HepG2 (cell line): Measurements from ENCODE around the gene GPR162. TPM values are rescaled to one million over a fixed set of nuclear protein-coding genes. Genes with fewer than 3 reads are reported as not detected.

Source experiments
- AKAP8 ChIP-seq: sonication (generic); formaldehyde crosslinking; IDR thresholded peaks from 2 replicates; pipeline ENCODE4 v1.5.1; 2020; ENCODE audit warnings: mild to moderate bottlenecking, missing genetic modification reagents
- BORCS8-MEF2B ChIP-seq: sonication (generic); formaldehyde crosslinking; IDR thresholded peaks from 2 replicates; pipeline ENCODE4 v1.8.0; 2022; ENCODE audit warnings: mild to moderate bottlenecking, missing genetic modification reagents
- CENPX ChIP-seq: sonication (generic); formaldehyde crosslinking; IDR thresholded peaks from 2 replicates; pipeline ENCODE4 v1.9.0; 2021; ENCODE audit warnings: mild to moderate bottlenecking, missing genetic modification reagents, moderate library complexity
- DNMT1 ChIP-seq: sonication (generic); formaldehyde crosslinking; IDR thresholded peaks from 2 replicates; pipeline ENCODE4 v1.5.1; 2020; ENCODE audit warnings: mild to moderate bottlenecking, missing genetic modification reagents
- FOXM1 ChIP-seq: sonication (generic); formaldehyde crosslinking; IDR thresholded peaks from 2 replicates; pipeline ENCODE4 v1.5.0; 2020; ENCODE audit warnings: missing genetic modification reagents
- HMG20B ChIP-seq: conservative IDR thresholded peaks from 2 replicates; pipeline ENCODE4 v1.6.1; 2016; ENCODE audit warnings: missing genetic modification reagents, missing compliant biosample characterization
- HNF4G ChIP-seq, 2 experiments: sonication (generic) in 1 of 2; formaldehyde crosslinking in 1 of 2; IDR thresholded peaks; 2 replicates each; pipeline versions ENCODE4 v1.4.0 to v1.6.1; 2011 to 2020; ENCODE audit warnings: borderline replicate concordance in 2 of 2, low read depth in 2 of 2, mild to moderate bottlenecking in 2 of 2, low read length in 1 of 2, missing genetic modification reagents in 1 of 2, moderate library complexity in 1 of 2
- JARID2 ChIP-seq: sonication (generic); formaldehyde crosslinking; IDR thresholded peaks from 2 replicates; pipeline ENCODE4 v1.8.1; 2023; ENCODE audit warnings: missing genetic modification reagents, inconsistent platforms; ENCODE audit not compliant: insufficient replicate concordance
- MAF1 ChIP-seq: sonication (generic); formaldehyde crosslinking; IDR thresholded peaks from 2 replicates; pipeline ENCODE4 v1.5.0; 2020; ENCODE audit warnings: missing genetic modification reagents, borderline replicate concordance
- MEF2D ChIP-seq: sonication (generic); formaldehyde crosslinking; IDR thresholded peaks from 2 replicates; pipeline ENCODE4 v1.5.1; 2020; ENCODE audit warnings: mild to moderate bottlenecking, missing genetic modification reagents
- PAX8 ChIP-seq: sonication (generic); formaldehyde crosslinking; IDR thresholded peaks from 2 replicates; pipeline ENCODE4 v1.8.0; 2022; ENCODE audit warnings: mild to moderate bottlenecking, missing genetic modification reagents, borderline replicate concordance
- PCBP2 ChIP-seq: fragments of 200-400 bp; formaldehyde crosslinking; optimal IDR thresholded peaks from 2 replicates; pipeline ENCODE3; 2018; ENCODE audit warnings: low read length, low read depth; ENCODE audit not compliant: poor library complexity, severe bottlenecking
- THAP8 ChIP-seq: sonication (generic); formaldehyde crosslinking; IDR thresholded peaks from 2 replicates; pipeline ENCODE4 v1.5.1; 2020; ENCODE audit warnings: missing genetic modification reagents, mild to moderate bottlenecking, borderline replicate concordance
- TP53 ChIP-seq: sonication (generic); formaldehyde crosslinking; conservative IDR thresholded peaks from 2 replicates; pipeline ENCODE4 v1.4.0; 2020; ENCODE audit warnings: missing genetic modification reagents
- U2AF2 ChIP-seq: fragments of 200-400 bp; formaldehyde crosslinking; IDR thresholded peaks from 2 replicates; pipeline ENCODE4 v1.6.1; 2017; ENCODE audit warnings: low read depth, mild to moderate bottlenecking, low read length
- UBTF ChIP-seq: sonication (generic); formaldehyde crosslinking; IDR thresholded peaks from 2 replicates; pipeline ENCODE4 v1.4.0; 2020; ENCODE audit warnings: mild to moderate bottlenecking, missing genetic modification reagents
- ZMYM3 ChIP-seq: sonication (generic); formaldehyde crosslinking; IDR thresholded peaks from 2 replicates; pipeline ENCODE4 v1.5.1; 2020; ENCODE audit warnings: mild to moderate bottlenecking, missing genetic modification reagents
- ZNF441 ChIP-seq: sonication (generic); formaldehyde crosslinking; IDR thresholded peaks from 2 replicates; pipeline ENCODE4 v1.7.0; 2021; ENCODE audit warnings: missing genetic modification reagents, borderline replicate concordance
- ZNF572 ChIP-seq: sonication (generic); formaldehyde crosslinking; IDR thresholded peaks from 2 replicates; pipeline ENCODE4 v1.5.1; 2020; ENCODE audit warnings: mild to moderate bottlenecking, missing genetic modification reagents
- ZNF75D ChIP-seq: sonication (generic); formaldehyde crosslinking; IDR thresholded peaks from 2 replicates; pipeline ENCODE4 v1.8.1; 2023; ENCODE audit warnings: missing genetic modification reagents, mild to moderate bottlenecking, borderline replicate concordance
- polyA plus RNA-seq, 8 experiments: library from polyadenylated mRNA; depleted of rRNA in 3 of 8; stranded (reverse) in 7 of 8; unstranded in 1 of 8; fragments of >200 nt; fragmentation: Illumina TruSeq in 4 of 8; extraction: Trizol in 4 of 8; gene quantifications; 2 replicates each; pipeline versions ENCODE4 v1.2.1 to v1.2.3, GENCODE V29; 2011 to 2016; ENCODE audit warnings: low read depth in 4 of 8, missing spikeins in 1 of 8, mixed read lengths in 1 of 8; ENCODE audit not compliant: insufficient read depth in 1 of 8
- total RNA-seq, 5 experiments: library from RNA; depleted of rRNA; stranded (reverse); fragments of >200 nt; fragmentation: Illumina TruSeq; extraction: Trizol; gene quantifications; 2 replicates each; pipeline ENCODE4 v1.2.3, GENCODE V29; 2016; ENCODE audit warnings: low read depth in 1 of 5
- TF ChIP-seq, protein P1 (sequence below): sonication (generic); formaldehyde crosslinking; IDR thresholded peaks from 2 replicates; pipeline ENCODE4 v1.5.0; 2020; ENCODE audit warnings: mild to moderate bottlenecking, missing genetic modification reagents
- TF ChIP-seq, protein P2 (sequence below): IDR thresholded peaks from 2 replicates; pipeline ENCODE4 v1.6.1; 2016; ENCODE audit warnings: missing compliant biosample characterization, missing genetic modification reagents, borderline replicate concordance

The GPR162 gene
- total and polyA plus RNA-seq, 2 of the 13 experiments (the other 11 are each of a cell fraction or from before 2014, with no cell fraction given): 0.08 TPM; not detected in 1

- TF ChIP-seq, protein P1, sequence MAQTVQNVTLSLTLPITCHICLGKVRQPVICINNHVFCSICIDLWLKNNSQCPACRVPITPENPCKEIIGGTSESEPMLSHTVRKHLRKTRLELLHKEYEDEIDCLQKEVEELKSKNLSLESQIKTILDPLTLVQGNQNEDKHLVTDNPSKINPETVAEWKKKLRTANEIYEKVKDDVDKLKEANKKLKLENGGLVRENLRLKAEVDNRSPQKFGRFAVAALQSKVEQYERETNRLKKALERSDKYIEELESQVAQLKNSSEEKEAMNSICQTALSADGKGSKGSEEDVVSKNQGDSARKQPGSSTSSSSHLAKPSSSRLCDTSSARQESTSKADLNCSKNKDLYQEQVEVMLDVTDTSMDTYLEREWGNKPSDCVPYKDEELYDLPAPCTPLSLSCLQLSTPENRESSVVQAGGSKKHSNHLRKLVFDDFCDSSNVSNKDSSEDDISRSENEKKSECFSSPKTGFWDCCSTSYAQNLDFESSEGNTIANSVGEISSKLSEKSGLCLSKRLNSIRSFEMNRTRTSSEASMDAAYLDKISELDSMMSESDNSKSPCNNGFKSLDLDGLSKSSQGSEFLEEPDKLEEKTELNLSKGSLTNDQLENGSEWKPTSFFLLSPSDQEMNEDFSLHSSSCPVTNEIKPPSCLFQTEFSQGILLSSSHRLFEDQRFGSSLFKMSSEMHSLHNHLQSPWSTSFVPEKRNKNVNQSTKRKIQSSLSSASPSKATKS (CRISPR knock-in tag): no peak
- peak; percentile 65; the same call in 1 of the 2 replicates for TF ChIP-seq AKAP8 (CRISPR knock-in tag)
- TF ChIP-seq PCBP2: no peak
- no peak for TF ChIP-seq BORCS8-MEF2B
- no peak for TF ChIP-seq MAF1 (CRISPR knock-in tag)
- TF ChIP-seq CENPX (CRISPR knock-in tag): no peak
- TF ChIP-seq FOXM1 (CRISPR knock-in tag): no peak
- no peak; the same call in 1 of the 2 replicates for TF ChIP-seq UBTF (CRISPR knock-in tag)
- TF ChIP-seq THAP8 (CRISPR knock-in tag): no peak; the same call in 1 of the 2 replicates
- TF ChIP-seq ZNF75D (CRISPR knock-in tag): no peak
- TF ChIP-seq ZMYM3: no peak
- no peak for TF ChIP-seq DNMT1 (CRISPR knock-in tag)
- TF ChIP-seq HNF4G (IDR thresholded peaks at IDR 0.05; ENCODE audit: borderline replicate concordance, low read depth, low read length): no peak
- TF ChIP-seq HNF4G (CRISPR knock-in tag; IDR thresholded peaks at IDR 0.05; ENCODE audit: borderline replicate concordance, low read depth): no peak
- peak; percentile 46; the same call in 1 of the 2 replicates for TF ChIP-seq MEF2D (CRISPR knock-in tag)
- TF ChIP-seq JARID2 (CRISPR knock-in tag): no peak
- no peak for TF ChIP-seq ZNF572 (CRISPR knock-in tag)
- TF ChIP-seq ZNF441 (CRISPR knock-in tag): no peak
- no peak for TF ChIP-seq HMG20B
- TF ChIP-seq, protein P2, sequence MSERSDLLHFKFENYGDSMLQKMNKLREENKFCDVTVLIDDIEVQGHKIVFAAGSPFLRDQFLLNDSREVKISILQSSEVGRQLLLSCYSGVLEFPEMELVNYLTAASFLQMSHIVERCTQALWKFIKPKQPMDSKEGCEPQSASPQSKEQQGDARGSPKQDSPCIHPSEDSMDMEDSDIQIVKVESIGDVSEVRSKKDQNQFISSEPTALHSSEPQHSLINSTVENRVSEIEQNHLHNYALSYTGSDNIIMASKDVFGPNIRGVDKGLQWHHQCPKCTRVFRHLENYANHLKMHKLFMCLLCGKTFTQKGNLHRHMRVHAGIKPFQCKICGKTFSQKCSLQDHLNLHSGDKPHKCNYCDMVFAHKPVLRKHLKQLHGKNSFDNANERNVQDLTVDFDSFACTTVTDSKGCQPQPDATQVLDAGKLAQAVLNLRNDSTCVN (CRISPR knock-in tag): no peak
- no peak for TF ChIP-seq U2AF2
- TF ChIP-seq PAX8: no peak
- no peak for TF ChIP-seq TP53
These were observed 49.7 kb downstream of the GPR162 start (continued) for GRCh38 chr12:6871052-6871957.
